ENCODE results near the gene MCUR1.

MCUR1 gene

GRCh38 chr6:13767121-13767808 lies 47.1 kb downstream of the MCUR1 start:
- POLR2A ChIA-PET: no interaction called here
- TF ChIP-seq CTCF (IDR thresholded peaks at IDR 0.05; ENCODE audit: control extremely low read depth, extremely low read depth, low read depth, missing control alignments): peak; percentile 13
- DNase-seq (ENCODE audit: extremely low spot score): no peak
- CTCF ChIA-PET: no interaction called here

GRCh38 chr6:13766201-13766634 lies 48.1 kb downstream of the MCUR1 start:
- ChIA-PET CTCF (no interaction called here), POLR2A (interaction anchor here (0.6 kb wide), 1 partner anchor 26 kb away, joined by 6 read pairs; no protein-coding TSS in a partner anchor)
- DNase-seq (ENCODE audit: extremely low spot score): no peak
- TF ChIP-seq CTCF (IDR thresholded peaks at IDR 0.05; ENCODE audit: control extremely low read depth, extremely low read depth, low read depth, missing control alignments): no peak

- CTCF ChIA-PET: interaction anchor here (1.7 kb wide), 1 partner anchor 80 kb away, joined by 4 read pairs; no protein-coding TSS in a partner anchor
- no peak for TF ChIP-seq CTCF (IDR thresholded peaks at IDR 0.05; ENCODE audit: control extremely low read depth, extremely low read depth, low read depth, missing control alignments)
- no peak for DNase-seq (ENCODE audit: extremely low spot score)
- POLR2A ChIA-PET: no interaction called here
Observed at GRCh38 chr6:13765570-13765969, 48.8 kb downstream of the MCUR1 start.

- TF ChIP-seq CTCF (IDR thresholded peaks at IDR 0.05; ENCODE audit: control extremely low read depth, extremely low read depth, low read depth, missing control alignments): no peak
- CTCF ChIA-PET: interaction anchor here (1.4 to 1.7 kb wide), 2 partner anchors 42 to 79 kb away, joined by 3 to 4 read pairs; no protein-coding TSS in a partner anchor
- no peak for DNase-seq (ENCODE audit: extremely low spot score)
- POLR2A ChIA-PET: no interaction called here
Observed at GRCh38 chr6:13764996-13765395, 49.4 kb downstream of the MCUR1 start.

GRCh38 chr6:13763740-13764381 lies 50.5 kb downstream of the MCUR1 start:
- TF ChIP-seq CTCF (IDR thresholded peaks at IDR 0.05; ENCODE audit: control extremely low read depth, extremely low read depth, low read depth, missing control alignments): no peak
- DNase-seq (ENCODE audit: extremely low spot score): peak; percentile 45
- CTCF ChIA-PET: interaction anchor here (1.1 to 1.7 kb wide), 5 partner anchors 14 to 302 kb away, joined by 3 to 4 read pairs (median 3); partner anchors contain the start of gene NOL7
- POLR2A ChIA-PET: no interaction called here

GRCh38 chr6:13762611-13763441 lies 51.5 kb downstream of the MCUR1 start:
- ChIA-PET CTCF (interaction anchor here (0.6 to 1.3 kb wide), 4 partner anchors 11 to 1174 kb away, joined by 3 to 5 read pairs (median 3); partner anchors contain the start of gene NOL7), POLR2A (no interaction called here)
- DNase-seq (ENCODE audit: extremely low spot score): no peak
- TF ChIP-seq CTCF (IDR thresholded peaks at IDR 0.05; ENCODE audit: control extremely low read depth, extremely low read depth, low read depth, missing control alignments): no peak
